ENCODE results near the gene GID4. TPM values are rescaled to one million over a fixed set of nuclear protein-coding genes. Genes with fewer than 3 reads are reported as not detected.

Gene GID4
- total RNA-seq, 2 experiments from 2014 or later = 9.4 to 10.6 TPM

DNA sequence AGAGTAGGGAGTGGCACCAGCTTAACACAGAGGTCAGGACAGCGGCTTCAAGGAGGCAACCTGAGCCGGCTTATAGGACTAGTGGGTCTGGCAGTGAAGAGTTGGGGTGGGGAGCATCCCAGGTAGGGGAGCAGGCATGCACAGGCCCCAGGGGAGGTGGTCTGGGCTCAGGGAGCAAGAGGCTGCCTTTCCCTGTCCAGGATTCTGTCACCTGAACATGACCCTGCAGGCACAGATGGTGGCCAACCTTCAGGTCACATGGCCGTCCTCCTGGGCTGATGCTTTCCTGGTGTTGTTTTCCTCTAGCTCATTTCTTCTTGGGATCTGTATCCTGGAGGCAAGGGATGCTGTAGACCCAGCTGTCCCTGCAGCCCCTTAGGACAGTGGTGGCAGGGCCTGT lies 65.8 kb downstream of the GID4 start:
- H3K27ac Mint-ChIP-seq = peak overlapping the region; percentile 3
- peaks cover 1% of the 10 kb centered on the region for H3K36me3 Mint-ChIP-seq
- POLR2A ChIA-PET = no interaction called here
- no peak overlapping the region for H3K4me3 Mint-ChIP-seq
- no peaks in the 10 kb centered on the region for H3K27me3 Mint-ChIP-seq
- DNase-seq = no peak
- no peaks in the 10 kb centered on the region for H3K9me3 Mint-ChIP-seq
- no peaks in the 10 kb centered on the region for H3K4me1 Mint-ChIP-seq
- ATAC-seq (ENCODE audit: low read depth) = no peak

DNA sequence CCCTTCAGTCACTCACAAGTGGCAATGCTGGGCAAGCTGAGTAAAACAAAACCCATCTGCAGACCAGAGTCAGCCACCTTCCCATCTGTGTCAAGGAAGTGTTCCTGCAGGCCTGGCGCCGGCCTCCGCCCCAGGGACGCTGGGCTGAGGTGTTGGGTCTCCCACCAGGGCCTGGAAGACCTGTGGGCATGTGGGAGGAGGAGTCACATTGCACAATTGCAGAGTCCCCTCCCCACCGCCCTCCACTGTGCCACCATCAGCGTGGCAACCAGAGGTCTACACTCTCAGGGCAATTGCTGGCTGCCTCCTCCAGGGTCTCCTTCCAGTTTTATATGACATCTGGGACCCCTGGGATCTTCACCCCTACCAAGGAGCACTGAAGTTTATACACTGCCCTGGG lies 66.4 kb downstream of the GID4 start:
- POLR2A ChIA-PET = no interaction called here
- Mint-ChIP-seq H3K27ac (no peak overlapping the region), H3K36me3 (peaks cover 1% of the 10 kb centered on the region), H3K4me3 (no peak overlapping the region), H3K27me3 (no peaks in the 10 kb centered on the region), H3K9me3 (no peaks in the 10 kb centered on the region), H3K4me1 (no peaks in the 10 kb centered on the region)
- DNase-seq = no peak
- ATAC-seq (ENCODE audit: low read depth) = no peak

DNA sequence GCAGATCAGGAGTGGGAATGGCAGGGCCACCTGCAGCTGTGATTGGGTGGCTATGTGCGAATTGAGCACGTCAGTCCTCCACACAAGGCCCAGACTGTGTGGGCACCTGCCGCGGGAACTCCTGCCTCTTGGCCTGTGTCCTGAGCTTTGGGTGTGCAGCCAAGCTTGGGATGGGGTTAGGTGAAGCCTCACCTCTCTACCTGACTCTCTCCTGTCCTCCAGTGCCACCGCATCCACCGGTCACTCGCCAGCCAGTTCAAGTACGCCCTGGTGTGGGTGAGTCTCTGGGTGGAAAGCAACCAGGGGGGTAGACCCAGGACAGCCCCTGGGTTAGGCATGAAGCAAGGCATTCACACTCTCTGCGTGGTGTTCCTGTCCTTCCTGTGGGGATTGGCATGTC lies 67.0 kb downstream of the GID4 start:
- ATAC-seq (ENCODE audit: low read depth) (no peak), DNase-seq (no peak)
- no peaks in the 10 kb centered on the region for H3K27me3 Mint-ChIP-seq
- H3K27ac Mint-ChIP-seq = no peak overlapping the region
- POLR2A ChIA-PET = no interaction called here
- no peaks in the 10 kb centered on the region for H3K4me1 Mint-ChIP-seq
- no peak overlapping the region for H3K4me3 Mint-ChIP-seq
- no peaks in the 10 kb centered on the region for H3K9me3 Mint-ChIP-seq
- H3K36me3 Mint-ChIP-seq = peaks cover 1% of the 10 kb centered on the region

DNA sequence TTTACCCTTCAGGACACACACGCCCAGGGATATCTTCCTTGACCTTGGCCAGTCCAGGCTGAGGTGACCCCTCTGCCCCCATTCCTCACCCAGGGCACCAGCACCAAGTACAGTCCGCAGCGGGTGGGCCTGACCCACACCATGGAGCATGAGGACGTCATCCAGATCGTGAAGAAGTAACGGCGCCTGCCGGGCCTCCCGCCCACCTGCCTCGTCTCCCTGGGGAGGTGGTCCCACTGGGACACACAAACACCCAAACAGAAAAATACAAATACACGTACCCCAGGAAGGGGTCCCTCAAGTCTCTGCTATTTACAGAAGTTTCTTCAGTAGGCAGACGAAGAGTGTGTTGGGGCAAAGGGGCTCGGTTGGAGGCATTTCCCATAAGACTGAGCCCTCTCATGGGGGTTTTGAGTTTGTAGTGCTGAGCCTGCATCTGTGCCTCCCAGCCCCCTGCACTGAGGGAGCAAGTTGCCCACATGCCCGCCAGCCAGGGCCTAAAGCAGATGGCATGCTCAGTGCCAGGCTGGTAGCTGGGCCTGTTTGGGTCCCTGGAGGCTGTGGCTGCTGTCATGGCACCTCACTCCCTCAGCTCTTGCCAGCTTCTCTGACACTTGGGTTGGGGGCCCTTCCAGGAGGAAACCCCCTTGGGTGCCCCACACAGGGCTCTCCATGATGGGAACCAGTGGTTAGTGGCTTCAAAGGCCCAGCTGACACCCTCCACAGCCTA lies 68.0 kb downstream of the GID4 start:
- Mint-ChIP-seq H3K4me1 (no peaks in the 10 kb centered on the region), H3K9me3 (no peaks in the 10 kb centered on the region), H3K27me3 (no peaks in the 10 kb centered on the region), H3K4me3 (no peak overlapping the region), H3K36me3 (peaks cover 1% of the 10 kb centered on the region), H3K27ac (no peak overlapping the region)
- POLR2A ChIA-PET = no interaction called here
- no peak for ATAC-seq (ENCODE audit: low read depth)
- no peak for DNase-seq

DNA sequence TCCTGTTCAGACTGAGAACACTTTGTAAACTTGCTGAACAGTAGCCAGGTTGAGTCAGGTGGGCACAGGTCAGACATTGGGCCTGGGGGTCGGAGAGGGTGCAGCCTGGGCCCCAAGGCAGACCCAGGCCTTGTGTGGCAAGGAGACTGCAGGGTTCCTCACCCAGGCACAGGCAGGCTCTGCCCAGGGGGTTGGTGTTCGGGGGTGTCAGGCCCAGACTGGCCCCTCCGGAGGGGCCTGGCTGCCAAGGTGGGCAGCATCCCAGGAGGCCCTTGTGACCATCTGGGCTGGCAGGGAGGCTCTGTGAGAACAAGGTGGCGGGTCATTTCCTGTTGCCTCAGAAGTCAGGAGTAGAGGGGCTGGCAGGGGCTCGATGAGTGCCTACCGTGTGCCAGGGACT lies 68.8 kb downstream of the GID4 start:
- H3K4me3 Mint-ChIP-seq = no peak overlapping the region

DNA sequence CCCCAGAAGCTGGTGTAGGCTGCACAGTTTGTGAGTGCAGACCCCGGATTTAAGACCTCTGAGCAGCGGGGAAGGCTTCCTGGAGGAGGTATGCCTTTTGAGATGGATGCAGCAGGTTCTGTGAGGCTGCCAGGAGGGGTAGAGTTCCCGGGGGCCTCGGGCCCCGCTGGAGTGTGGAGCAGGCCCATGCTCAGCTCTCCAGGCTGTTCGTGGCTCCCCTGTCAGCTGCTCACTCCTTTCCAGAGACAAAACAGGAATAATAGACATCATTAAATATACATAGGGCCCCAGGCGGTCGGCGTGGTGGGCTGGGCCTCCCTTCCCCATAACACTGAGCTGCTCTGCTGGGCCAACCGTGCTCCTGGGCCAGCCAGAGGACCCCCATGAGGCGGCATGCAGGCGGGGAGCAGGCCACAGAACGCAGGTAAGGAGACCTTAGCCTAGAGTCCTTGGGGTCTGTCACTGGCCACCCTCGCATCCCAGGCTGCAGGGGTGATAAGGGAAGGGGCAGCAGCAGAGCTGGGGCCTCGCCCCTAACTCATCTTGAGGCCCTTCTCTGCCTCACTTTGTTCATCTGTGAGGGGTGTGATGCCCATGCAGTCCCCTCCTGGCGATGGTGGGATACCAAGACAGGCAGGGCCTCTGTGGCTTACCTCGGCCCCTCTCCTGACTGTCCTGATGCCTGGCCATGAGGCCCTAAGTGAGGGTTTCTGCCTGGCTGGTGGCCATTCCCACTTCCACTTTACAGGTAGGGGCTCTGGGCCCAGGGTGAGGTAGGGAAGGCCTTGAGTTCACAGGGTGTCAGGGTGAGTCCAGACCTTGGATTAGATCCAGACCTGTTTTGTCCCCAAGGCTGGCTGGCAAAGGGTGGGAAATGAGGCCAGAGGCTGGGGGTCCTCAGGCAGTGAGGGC lies 69.4 kb downstream of the GID4 start, which contains the start of gene MYO15A:
TSS of gene MYO15A (plus strand) at position 356 of the 912 bp plus-strand sequence. CDS start 10,045 bp downstream, outside the sequence.
- ATAC-seq (ENCODE audit: low read depth) (no peak), DNase-seq (no peak)
- H3K4me1 Mint-ChIP-seq = peaks cover 1% of the 10 kb centered on the region
- no peak within 1 kb of the TSS for H3K27ac Mint-ChIP-seq
- POLR2A ChIA-PET = no interaction called here
- H3K9me3 Mint-ChIP-seq = no peaks in the 10 kb centered on the region
- no peak within 1 kb of the TSS for H3K4me3 Mint-ChIP-seq
- peaks cover 1% of the 10 kb centered on the region for H3K36me3 Mint-ChIP-seq
- H3K27me3 Mint-ChIP-seq = no peaks in the 10 kb centered on the region

More for the DNA sequence above, 68.8 kb downstream of the GID4 start:
- Mint-ChIP-seq H3K27ac (no peak overlapping the region), H3K9me3 (no peaks in the 10 kb centered on the region), H3K4me1 (no peaks in the 10 kb centered on the region), H3K36me3 (peaks cover 1% of the 10 kb centered on the region), H3K27me3 (no peaks in the 10 kb centered on the region)
- no peak for DNase-seq
- ATAC-seq (ENCODE audit: low read depth) = no peak
- POLR2A ChIA-PET = no interaction called here

DNA sequence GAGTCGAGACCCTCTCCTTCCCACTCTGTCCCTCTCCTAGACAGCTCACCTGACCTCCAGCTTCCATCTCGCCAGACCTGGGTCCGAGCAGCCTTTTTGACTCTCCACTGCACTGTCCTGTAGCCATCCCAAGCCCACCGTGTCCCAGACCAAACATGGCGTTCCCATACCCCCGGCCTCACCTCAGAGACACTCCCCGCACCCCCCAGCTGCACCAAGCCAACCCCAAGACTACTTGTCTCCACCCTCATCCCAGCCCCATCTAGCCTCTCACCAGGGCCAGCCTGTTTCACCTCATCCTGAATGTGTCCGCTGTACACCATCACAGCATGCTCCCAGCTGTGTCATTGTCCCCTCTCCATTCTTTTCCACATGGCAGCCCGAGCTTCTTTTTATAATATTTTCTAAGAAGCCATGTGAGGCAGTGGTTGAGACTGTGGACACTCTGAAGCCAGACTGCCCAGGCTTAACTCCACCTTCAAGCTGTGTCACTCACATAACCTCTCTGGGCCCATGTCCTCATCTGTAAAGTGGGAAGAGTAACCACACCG lies 70.8 kb downstream of the GID4 start:
- no peaks in the 10 kb centered on the region for H3K9me3 Mint-ChIP-seq
- no peaks in the 10 kb centered on the region for H3K27me3 Mint-ChIP-seq
- H3K4me1 Mint-ChIP-seq = peaks cover 2% of the 10 kb centered on the region
- POLR2A ChIA-PET = no interaction called here
- H3K27ac Mint-ChIP-seq = peak overlapping the region; percentile 22
- no peak overlapping the region for H3K4me3 Mint-ChIP-seq
- no peak for ATAC-seq (ENCODE audit: low read depth)
- peaks cover 1% of the 10 kb centered on the region for H3K36me3 Mint-ChIP-seq
- no peak for DNase-seq

DNA sequence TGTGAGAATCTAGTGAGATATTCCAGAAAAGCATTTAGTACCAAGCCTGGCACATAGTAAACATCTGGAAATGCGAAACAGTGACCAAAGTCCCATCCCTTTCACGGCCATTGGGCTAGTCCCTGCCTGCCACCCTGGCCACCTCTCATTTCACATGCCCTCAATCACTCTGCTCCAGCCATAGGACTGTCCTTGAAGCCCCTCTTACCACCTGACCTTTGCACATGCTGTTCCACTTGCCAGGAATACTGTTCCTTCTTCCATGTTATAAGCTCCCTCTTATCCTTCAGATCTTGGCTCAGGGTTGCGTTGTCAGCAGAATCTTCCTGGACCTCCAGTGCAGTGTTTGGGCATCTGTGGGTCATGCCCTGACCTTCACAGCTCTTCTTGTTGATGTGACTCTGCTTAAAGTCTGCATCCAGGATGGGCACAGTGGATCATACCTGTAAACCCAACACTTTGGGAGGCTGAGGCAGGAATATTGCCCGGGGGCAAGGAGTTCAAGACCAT lies 71.5 kb downstream of the GID4 start:
- H3K27ac Mint-ChIP-seq = no peak overlapping the region

DNA sequence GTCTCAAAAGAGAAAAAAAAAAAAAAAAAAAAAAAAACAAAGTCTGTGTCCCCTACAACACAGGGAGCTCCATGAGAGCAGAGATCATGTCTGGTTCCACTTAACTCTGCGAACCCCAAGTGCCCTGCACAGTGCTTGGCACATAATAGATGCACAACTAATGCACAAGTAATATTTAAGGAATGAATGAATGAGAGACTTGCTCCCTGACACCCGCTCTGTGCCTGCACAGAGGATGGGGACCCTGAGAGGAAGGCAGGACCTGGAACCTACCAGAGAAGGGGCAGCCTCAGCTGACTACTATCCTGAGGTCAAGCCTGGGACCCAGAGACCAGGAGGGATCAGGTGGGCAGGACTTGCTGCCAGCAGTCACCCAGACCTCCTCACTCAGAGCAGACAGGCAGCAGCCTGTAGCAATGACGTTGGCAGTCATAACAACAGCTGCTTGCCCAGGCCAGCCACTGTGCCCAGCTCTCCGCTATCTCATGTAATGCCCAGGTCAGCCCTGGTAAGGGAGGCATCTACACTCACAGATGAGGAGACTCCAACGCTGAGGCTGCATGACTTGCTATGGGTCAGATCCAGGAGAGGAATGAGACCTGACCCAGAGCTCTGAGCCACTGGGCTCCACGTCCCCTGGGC lies 72.2 kb downstream of the GID4 start:
- H3K4me3 Mint-ChIP-seq = no peak overlapping the region
- POLR2A ChIA-PET = no interaction called here
- peaks cover 5% of the 10 kb centered on the region for H3K4me1 Mint-ChIP-seq
- no peak overlapping the region for H3K27ac Mint-ChIP-seq
- H3K27me3 Mint-ChIP-seq = no peaks in the 10 kb centered on the region
- no peak for ATAC-seq (ENCODE audit: low read depth)
- H3K9me3 Mint-ChIP-seq = no peaks in the 10 kb centered on the region
- H3K36me3 Mint-ChIP-seq = peaks cover 1% of the 10 kb centered on the region
- DNase-seq = no peak

More for the DNA sequence above, 71.5 kb downstream of the GID4 start:
- no peak for ATAC-seq (ENCODE audit: low read depth)
- DNase-seq = no peak
- POLR2A ChIA-PET = no interaction called here
- peaks cover 1% of the 10 kb centered on the region for H3K36me3 Mint-ChIP-seq
- H3K4me3 Mint-ChIP-seq = no peak overlapping the region
- H3K9me3 Mint-ChIP-seq = no peaks in the 10 kb centered on the region
- no peaks in the 10 kb centered on the region for H3K27me3 Mint-ChIP-seq
- peaks cover 3% of the 10 kb centered on the region for H3K4me1 Mint-ChIP-seq

DNA sequence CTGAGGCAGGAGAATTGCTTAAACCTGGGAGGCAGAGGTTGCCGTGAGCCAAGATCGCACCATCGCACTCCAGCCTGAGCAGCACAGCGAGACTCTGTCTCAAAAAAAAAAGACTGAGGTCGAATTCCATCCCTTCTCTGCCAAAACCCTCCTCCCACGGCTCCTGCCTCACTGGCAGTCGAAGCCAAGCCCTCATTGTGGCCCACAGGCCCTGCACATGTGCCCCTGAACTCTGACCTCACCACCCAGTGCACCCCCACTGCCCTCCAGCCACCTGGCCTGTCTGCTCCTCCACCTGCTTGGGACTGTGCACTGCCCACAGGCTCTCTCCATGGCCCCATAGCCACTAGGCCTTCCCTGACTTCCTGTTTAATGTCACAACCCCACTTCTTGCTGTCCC lies 76.3 kb downstream of the GID4 start:
- ATAC-seq (ENCODE audit: low read depth) = no peak
- H3K36me3 Mint-ChIP-seq = no peaks in the 10 kb centered on the region
- no peaks in the 10 kb centered on the region for H3K27me3 Mint-ChIP-seq

DNA sequence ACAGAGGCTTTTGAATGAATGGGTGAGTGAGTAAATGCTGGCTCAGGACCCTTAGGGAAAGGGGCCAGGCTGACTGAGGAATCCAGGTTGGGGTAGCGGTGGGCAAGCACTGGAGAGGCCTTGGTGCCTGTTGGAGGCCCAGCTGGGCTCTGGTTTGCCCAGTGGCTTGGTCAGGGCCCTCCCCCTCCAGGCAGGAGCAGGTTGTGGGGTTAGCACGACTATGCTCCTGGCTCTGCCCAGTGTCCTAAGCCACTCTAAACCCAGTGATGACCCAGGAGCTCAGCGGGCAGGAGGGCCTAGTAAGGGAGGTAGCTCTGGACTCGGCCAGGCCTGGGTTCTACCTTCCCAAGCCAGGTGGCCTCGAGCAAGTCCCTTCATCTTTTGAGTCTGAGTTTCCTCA lies 76.9 kb downstream of the GID4 start:
- Mint-ChIP-seq H3K4me3 (no peak overlapping the region), H3K27ac (no peak overlapping the region), H3K4me1 (peaks cover 5% of the 10 kb centered on the region), H3K27me3 (no peaks in the 10 kb centered on the region), H3K36me3 (no peaks in the 10 kb centered on the region), H3K9me3 (no peaks in the 10 kb centered on the region)
- POLR2A ChIA-PET = no interaction called here
- no peak for DNase-seq
- ATAC-seq (ENCODE audit: low read depth) = no peak

More for the DNA sequence above, 76.3 kb downstream of the GID4 start:
- DNase-seq = no peak
- Mint-ChIP-seq H3K9me3 (no peaks in the 10 kb centered on the region), H3K4me3 (no peak overlapping the region), H3K4me1 (peaks cover 5% of the 10 kb centered on the region), H3K27ac (peak overlapping the region; percentile 22)
- POLR2A ChIA-PET = no interaction called here

DNA sequence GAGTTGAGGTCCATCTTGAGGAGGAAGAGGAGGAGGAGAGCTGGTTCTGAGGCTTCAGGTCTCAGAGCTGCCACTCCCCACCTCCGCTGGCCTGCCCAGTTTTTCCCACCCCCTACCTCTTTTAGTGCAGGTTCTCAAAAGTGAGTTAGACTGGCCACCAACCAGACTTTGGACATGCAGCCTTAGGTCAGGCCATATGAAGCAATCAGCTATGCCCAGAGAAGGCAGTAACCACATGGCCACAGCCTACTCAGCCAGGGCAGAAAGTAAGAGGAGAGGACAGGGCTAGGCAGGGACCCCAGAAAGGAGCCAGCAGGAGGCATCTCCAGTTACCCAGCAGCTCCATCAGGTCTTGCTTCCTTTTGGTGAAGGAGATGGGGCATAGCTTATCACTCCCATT lies 78.3 kb downstream of the GID4 start:
- POLR2A ChIA-PET = no interaction called here
- Mint-ChIP-seq H3K9me3 (no peaks in the 10 kb centered on the region), H3K4me3 (no peak overlapping the region), H3K36me3 (no peaks in the 10 kb centered on the region), H3K4me1 (peaks cover 5% of the 10 kb centered on the region), H3K27ac (no peak overlapping the region), H3K27me3 (no peaks in the 10 kb centered on the region)
- ATAC-seq (ENCODE audit: low read depth) (no peak), DNase-seq (no peak)
